IMR-90 (cell line): ENCODE results near the gene TTC9. TPM values are rescaled to one million over a fixed set of nuclear protein-coding genes. Genes with fewer than 3 reads are reported as not detected.

Source experiments
- ATAC-seq: fragments of 200-7000 bp; cut with Tn5 transposase; 2 replicates; pipeline ENCODE4 v1.9.1; 2020; ENCODE audit warnings: low read depth, mild to moderate bottlenecking, moderate library complexity
- BruUV-seq: library from RNA; stranded (reverse); fragments of 400-500 nt; replicated peaks from 2 replicates; lab custom pipeline; 2021; lab: Mats Ljungman, UMichigan
- CTCF ChIA-PET: fragments of 300-600 bp; formaldehyde crosslinking; extraction: SDS; loops from one replicate; lab custom pipeline; 2021; ENCODE audit warnings: antibody characterized with exemption; lab: Yijun Ruan, JAX
- POLR2A ChIA-PET: fragments of 300-600 bp; sonication (Branson Sonifier 250); formaldehyde crosslinking; loops from one replicate; lab custom pipeline; 2022; ENCODE audit warnings: antibody characterized with exemption; ENCODE audit not compliant: unreplicated experiment; lab: Charles Lee
- DNase-seq: peaks from one replicate; pipeline ENCODE4 v3.0.0; 2013
- H2AFZ ChIP-seq: replicated peaks from 2 replicates; pipeline ENCODE3; 2013; ENCODE audit warnings: low read length, mild to moderate bottlenecking; ENCODE audit not compliant: poor library complexity
- H2AK5ac ChIP-seq: 2 replicates; pipeline ENCODE4 v1.6.1; 2013; ENCODE audit warnings: low read depth, low read length, inconsistent platforms
- H2AK9ac ChIP-seq: replicated peaks from 2 replicates; pipeline ENCODE3; 2013; ENCODE audit warnings: mild to moderate bottlenecking, low read depth, low read length, moderate library complexity; ENCODE audit not compliant: poor library complexity
- H2BK120ac ChIP-seq: 2 replicates; pipeline ENCODE4 v1.6.1; 2013; ENCODE audit warnings: low read depth, low read length, inconsistent platforms
- H2BK15ac ChIP-seq: 3 replicates; pipeline ENCODE4 v1.6.1; 2013; ENCODE audit warnings: low read depth, low read length, inconsistent platforms
- H2BK20ac ChIP-seq: 2 replicates; pipeline ENCODE4 v1.6.1; 2013; ENCODE audit warnings: low read depth, mild to moderate bottlenecking, inconsistent platforms, low read length, moderate library complexity
- H2BK5ac ChIP-seq: 2 replicates; pipeline ENCODE4 v1.6.1; 2013; ENCODE audit warnings: mild to moderate bottlenecking, low read depth, low read length, inconsistent platforms; ENCODE audit not compliant: poor library complexity, severe bottlenecking
- H3K14ac ChIP-seq: replicated peaks from 2 replicates; pipeline ENCODE4 v1.6.1; 2013; ENCODE audit warnings: low read depth, low read length, inconsistent platforms
- H3K18ac ChIP-seq: 2 replicates; pipeline ENCODE4 v1.6.1; 2013; ENCODE audit warnings: low read depth, low read length, control low read depth
- H3K23ac ChIP-seq: 2 replicates; pipeline ENCODE4 v1.6.1; 2013; ENCODE audit warnings: low read depth, low read length, inconsistent platforms
- H3K27ac ChIP-seq: 2 replicates; pipeline ENCODE4 v1.5.1; 2013; ENCODE audit warnings: mild to moderate bottlenecking, control low read depth, low read length; ENCODE audit not compliant: insufficient read depth
- H3K27me3 ChIP-seq: 2 replicates; pipeline ENCODE4 v1.6.1; 2013; ENCODE audit warnings: low read length; ENCODE audit not compliant: control insufficient read depth, insufficient read depth
- H3K36me3 ChIP-seq: 2 replicates; pipeline ENCODE4 v1.6.1; 2013; ENCODE audit warnings: low read length, mixed read lengths; ENCODE audit not compliant: control insufficient read depth, insufficient read depth
- H3K4ac ChIP-seq: 2 replicates; pipeline ENCODE4 v1.6.1; 2013; ENCODE audit warnings: low read depth, low read length, inconsistent platforms
- H3K4me1 ChIP-seq: 2 replicates; pipeline ENCODE4 v1.6.1; 2013; ENCODE audit warnings: low read length, mixed read lengths; ENCODE audit not compliant: control insufficient read depth, insufficient read depth
- H3K4me2 ChIP-seq: 2 replicates; pipeline ENCODE4 v1.6.1; 2013; ENCODE audit warnings: low read depth, mild to moderate bottlenecking, control low read depth, low read length, moderate library complexity
- H3K4me3 ChIP-seq: 2 replicates; pipeline ENCODE4 v1.5.1; 2013; ENCODE audit warnings: low read depth, mild to moderate bottlenecking, control low read depth, low read length, moderate library complexity; ENCODE audit not compliant: insufficient read depth
- H3K56ac ChIP-seq: 2 replicates; pipeline ENCODE4 v1.6.1; 2013; ENCODE audit warnings: low read length, inconsistent platforms; ENCODE audit not compliant: insufficient read depth; ENCODE audit errors: extremely low read depth
- H3K79me1 ChIP-seq, 2 experiments: 2 replicates each; pipeline ENCODE4 v1.6.1; 2013; ENCODE audit warnings: low read length in 2 of 2, inconsistent platforms in 1 of 2, low read depth in 1 of 2
- H3K9ac ChIP-seq: 2 replicates; pipeline ENCODE4 v1.6.1; 2013; ENCODE audit warnings: low read depth, low read length, control low read depth
- H3K9me1 ChIP-seq: 2 replicates; pipeline ENCODE4 v1.6.1; 2013; ENCODE audit warnings: low read length, inconsistent platforms; ENCODE audit not compliant: insufficient read depth
- H3K9me3 ChIP-seq: 2 replicates; pipeline ENCODE4 v1.6.1; 2013; ENCODE audit warnings: low read length; ENCODE audit not compliant: control insufficient read depth, insufficient read depth
- H4K20me1 ChIP-seq: 2 replicates; pipeline ENCODE4 v1.6.1; 2013; ENCODE audit warnings: low read length, inconsistent platforms; ENCODE audit not compliant: insufficient read depth
- H4K5ac ChIP-seq: 2 replicates; pipeline ENCODE4 v1.6.1; 2013; ENCODE audit warnings: mild to moderate bottlenecking, low read depth, low read length, control low read depth
- H4K8ac ChIP-seq, 2 experiments: 2 replicates each; pipeline ENCODE4 v1.6.1; 2013; ENCODE audit warnings: low read depth in 2 of 2, low read length in 2 of 2, control low read depth in 1 of 2, inconsistent platforms in 1 of 2
- H4K91ac ChIP-seq: 2 replicates; pipeline ENCODE4 v1.6.1; 2013; ENCODE audit warnings: low read depth, low read length, inconsistent platforms; ENCODE audit not compliant: insufficient read depth
- BHLHE40 ChIP-seq: fragments of 150-350 bp; IDR thresholded peaks from 2 replicates; pipeline ENCODE4 v1.6.1; 2016; ENCODE audit warnings: mild to moderate bottlenecking, low read depth, low read length
- CEBPB ChIP-seq: IDR thresholded peaks from 2 replicates; pipeline ENCODE4 v1.6.1; 2012; ENCODE audit warnings: low read depth, low read length, improper control_type of control experiment
- RCOR1 ChIP-seq: IDR thresholded peaks from 2 replicates; pipeline ENCODE4 v1.6.1; 2012; ENCODE audit warnings: mild to moderate bottlenecking, low read length, improper control_type of control experiment; ENCODE audit not compliant: insufficient replicate concordance
- USF2 ChIP-seq: fragments of 150-350 bp; IDR thresholded peaks from 2 replicates; pipeline ENCODE4 v1.6.1; 2017; ENCODE audit warnings: mild to moderate bottlenecking, antibody characterized with exemption, low read length, low read depth
- WGBS, 2 experiments: methylation state at CpG; one replicate each; pipeline versions ENCODE4 v1.1.5 to v1.1.7; 2013; ENCODE audit warnings: missing lambda C conversion rate in 2 of 2; ENCODE audit not compliant: insufficient read length in 1 of 2; ENCODE audit errors: extremely low coverage in 2 of 2; 5-methylcytosine and 5-hydroxymethylcytosine counted together
- dilution Hi-C: fragments of 300-500 bp; cut with HindIII; formaldehyde crosslinking; loops from one replicate; pipeline ENCODE4 v1.14.3; 2018; ENCODE audit warnings: low sequenced_read_pairs; ENCODE audit not compliant: unreplicated experiment
- in situ Hi-C: fragments of 300-500 bp; cut with MboI; formaldehyde crosslinking; loops from 3 replicates; pipeline ENCODE4 v1.14.3; 2019; ENCODE audit warnings: low sequenced_read_pairs, inconsistent platforms, mixed read lengths
- intact Hi-C: fragments of 100-400 bp; cut with micrococcal nuclease; formaldehyde crosslinking; loops from 2 replicates; pipeline ENCODE4 v1.10.0; 2022
- polyA plus RNA-seq, 3 experiments: library from polyadenylated mRNA; depleted of rRNA; stranded (reverse); fragments of >200 nt; gene quantifications; 2 replicates each; pipeline ENCODE4 v1.2.3, GENCODE V29; 2012; ENCODE audit warnings: low replicate concordance in 1 of 3
- total RNA-seq: library from RNA; depleted of rRNA; stranded (reverse); fragments of >200 nt; gene quantifications from 2 replicates; pipeline ENCODE4 v1.2.3, GENCODE V29; 2012

TTC9 gene
- total and polyA plus RNA-seq, 2 of the 4 experiments (the other 2 are of a cell fraction), result 0.02 TPM; not detected in 1

GRCh38 chr14:70692210-70692609, 50.5 kb downstream of the TTC9 start:
- in situ Hi-C loops (no loop called here), dilution Hi-C loops (no loop called here), intact Hi-C loops (no loop called here)
- no peak overlapping the region for H3K27ac ChIP-seq
- ATAC-seq, result no peak
- H4K8ac ChIP-seq, result no peak overlapping the region
- no peaks in the 10 kb centered on the region for H3K9me1 ChIP-seq
- no peaks in the 10 kb centered on the region; the same call in 1 of the 2 replicates for H3K27me3 ChIP-seq
- DNase-seq, result no peak
- H3K18ac ChIP-seq, result no peak overlapping the region
- no peak overlapping the region for H4K5ac ChIP-seq
- no peak overlapping the region for H3K14ac ChIP-seq
- no peaks in the 10 kb centered on the region for H3K79me1 ChIP-seq
- H2BK20ac ChIP-seq, result no peak overlapping the region
- H3K4me1 ChIP-seq, result no peaks in the 10 kb centered on the region
- no peak overlapping the region for H3K9ac ChIP-seq
- no peaks in the 10 kb centered on the region for H3K36me3 ChIP-seq
- H4K91ac ChIP-seq, result no peak overlapping the region
- no peak overlapping the region for H3K4ac ChIP-seq
- no peak overlapping the region for H2AK9ac ChIP-seq
- H3K23ac ChIP-seq, result no peak overlapping the region
- CTCF ChIA-PET, result interaction anchor here (0.6 kb wide), 1 partner anchor 59 kb away, joined by 6 read pairs; no protein-coding TSS in a partner anchor
- no peak overlapping the region for H2BK15ac ChIP-seq
- H2BK5ac ChIP-seq, result no peak overlapping the region
- POLR2A ChIA-PET, result no interaction called here
- H3K4me3 ChIP-seq, result no peak overlapping the region
- no peak overlapping the region for H2AFZ ChIP-seq
- no peak overlapping the region for H3K56ac ChIP-seq
- no peaks in the 10 kb centered on the region for H4K20me1 ChIP-seq
- H3K9me3 ChIP-seq, result no peaks in the 10 kb centered on the region
- no peak overlapping the region for H2BK120ac ChIP-seq
- H3K4me2 ChIP-seq, result no peak overlapping the region
- BruUV-seq, result no TSS peak
- WGBS, 2 experiments, result 78% methylated on average over 5 of the region's 10 CpGs; no CpG with 5 or more reads in 1 of the 2 experiments
- H2AK5ac ChIP-seq, result no peak overlapping the region
- no peak for TF ChIP-seq USF2
- no peak for TF ChIP-seq CEBPB
- no peak for TF ChIP-seq BHLHE40
- no peak for TF ChIP-seq RCOR1
